ENCODE measurements around the gene ZNF483. TPM values are rescaled to one million over a fixed set of nuclear protein-coding genes. Genes with fewer than 3 reads are reported as not detected.

The ZNF483 gene
- total and polyA plus RNA-seq, 9 of the 15 experiments (the other 6 are each of a cell fraction or from before 2014, with no cell fraction given): 0.04 to 1.0 (median 0.38) TPM

- TF ChIP-seq ZBTB11 (CRISPR knock-in tag; IDR thresholded peaks at IDR 0.05) (0 out of 6 replicates have a peak, but pooled peaks of 1 of the 3 experiments have one; percentile 32), SRSF9 (IDR thresholded peaks at IDR 0.05; ENCODE audit: borderline replicate concordance, low read depth, low read length) (no peak), MECOM (CRISPR knock-in tag; IDR thresholded peaks at IDR 0.05) (no peak), MYNN (IDR thresholded peaks at IDR 0.05) (no peak), MYNN (CRISPR knock-in tag; IDR thresholded peaks at IDR 0.05) (no peak), HEY1 (CRISPR knock-in tag; IDR thresholded peaks at IDR 0.05; ENCODE audit: borderline replicate concordance) (no peak), ZNF75A (CRISPR knock-in tag; IDR thresholded peaks at IDR 0.05) (no peak), CBFA2T3 (IDR thresholded peaks at IDR 0.05) (peak; percentile 25; the same call in 1 of the 2 replicates), NCOR1 (IDR thresholded peaks at IDR 0.05) (no peak), ZFX (CRISPR knock-in tag; IDR thresholded peaks at IDR 0.05) (peak; percentile 91), SIN3B (IDR thresholded peaks at IDR 0.05; ENCODE audit: low read depth) (0 out of 2 replicates have a peak, but pooled peaks have one; percentile 41), ARID1B (IDR thresholded peaks at IDR 0.05) (peak; percentile 57; the same call in 1 of the 2 replicates), COPS2 (conservative IDR thresholded peaks at IDR 0.05) (no peak), REST (IDR thresholded peaks at IDR 0.05; ENCODE audit: borderline replicate concordance) (peak; percentile 23; the same call in 1 of the 2 replicates), REST (CRISPR knock-in tag; IDR thresholded peaks at IDR 0.05; ENCODE audit: low read depth) (0 out of 2 replicates have a peak, but pooled peaks have one; percentile 45)
Measured at GRCh38 chr9:111483858-111484571, 41.0 kb upstream of the ZNF483 start, which contains the start of gene ECPAS (continued).

Measured in K562 (cell line).